Right kidney (tissue), 1 donor: Measurements from ENCODE around the gene SLC25A12.

Experiments used
- DNase-seq: peaks from one replicate; pipeline ENCODE4 v3.0.0-alpha.2; 2016

The SLC25A12 gene

GRCh38 chr2:171889808-171890207 is 4.2 kb downstream of the SLC25A12 start:
- DNase-seq: no peak

GRCh38 chr2:171889333-171889732 is 4.7 kb downstream of the SLC25A12 start:
- no peak for DNase-seq

GRCh38 chr2:171883275-171883893 is 10.7 kb downstream of the SLC25A12 start:
- DNase-seq: no peak

GRCh38 chr2:171882089-171882769 is 11.8 kb downstream of the SLC25A12 start:
- no peak for DNase-seq

GRCh38 chr2:171880774-171881173 is 13.3 kb downstream of the SLC25A12 start:
- DNase-seq: no peak

GRCh38 chr2:171879865-171880264 is 14.2 kb downstream of the SLC25A12 start:
- no peak for DNase-seq

GRCh38 chr2:171878481-171878993 is 15.5 kb downstream of the SLC25A12 start:
- DNase-seq: no peak

- DNase-seq: no peak
Measured at GRCh38 chr2:171874963-171875362, 19.1 kb downstream of the SLC25A12 start.

- no peak for DNase-seq
Measured at GRCh38 chr2:171874517-171874916, 19.5 kb downstream of the SLC25A12 start.

GRCh38 chr2:171864357-171864985 is 29.6 kb downstream of the SLC25A12 start:
- DNase-seq: no peak

- DNase-seq: no peak
Measured at GRCh38 chr2:171862501-171862900, 31.5 kb downstream of the SLC25A12 start.

- no peak for DNase-seq
Measured at GRCh38 chr2:171858397-171858958, 35.6 kb downstream of the SLC25A12 start.

- DNase-seq: no peak
Measured at GRCh38 chr2:171855401-171855800, 38.6 kb downstream of the SLC25A12 start.

GRCh38 chr2:171852366-171852888 is 41.6 kb downstream of the SLC25A12 start:
- DNase-seq: no peak

GRCh38 chr2:171847627-171848026 is 46.4 kb downstream of the SLC25A12 start:
- no peak for DNase-seq

GRCh38 chr2:171846894-171847293 is 47.1 kb downstream of the SLC25A12 start:
- DNase-seq: no peak

GRCh38 chr2:171841996-171842395 is 52.0 kb downstream of the SLC25A12 start:
- DNase-seq: no peak

GRCh38 chr2:171837736-171838135 is 56.3 kb downstream of the SLC25A12 start:
- no peak for DNase-seq

GRCh38 chr2:171836146-171836910 is 57.7 kb downstream of the SLC25A12 start:
- DNase-seq: no peak

GRCh38 chr2:171835386-171835785 is 58.7 kb downstream of the SLC25A12 start:
- DNase-seq: no peak

- DNase-seq: no peak
Measured at GRCh38 chr2:171834286-171834685, 59.8 kb downstream of the SLC25A12 start.

- DNase-seq: no peak
Measured at GRCh38 chr2:171832489-171832888, 61.6 kb downstream of the SLC25A12 start.
